Caco-2 (cell line): ENCODE results near the gene HSD17B8. TPM values are rescaled to one million over a fixed set of nuclear protein-coding genes. Genes with fewer than 3 reads are reported as not detected.

Source experiments
- BruUV-seq: library from RNA; stranded (reverse); fragments of 400-500 nt; replicated peaks from 2 replicates; lab custom pipeline; 2021; lab: Mats Ljungman, UMichigan
- CTCF ChIA-PET: fragments of 300-600 bp; sonication (Branson Sonifier 250); formaldehyde crosslinking; loops from one replicate; lab custom pipeline; 2022; ENCODE audit warnings: antibody characterized with exemption; lab: Charles Lee
- POLR2A ChIA-PET: fragments of 300-600 bp; sonication (Branson Sonifier 250); formaldehyde crosslinking; loops from one replicate; lab custom pipeline; 2022; ENCODE audit warnings: antibody characterized with exemption; lab: Charles Lee
- DNase-seq, 2 experiments: peaks; one replicate each; pipeline versions ENCODE4 v3.0.0 to v3.0.0-alpha.2; 2020 to 2022
- H3K27me3 ChIP-seq: replicated peaks from 2 replicates; pipeline ENCODE4 v1.6.0; 2011; ENCODE audit warnings: low read length; ENCODE audit not compliant: control insufficient read depth, insufficient read depth
- H3K36me3 ChIP-seq: 2 replicates; pipeline ENCODE4 v1.5.1; 2011; ENCODE audit warnings: low read length; ENCODE audit not compliant: control insufficient read depth, insufficient read depth
- H3K4me1 ChIP-seq: fragments of 250-450 bp; sonication (Bioruptor Pico); 2 replicates; pipeline ENCODE4 v1.5.1; 2020; ENCODE audit warnings: mild to moderate bottlenecking
- H3K4me3 ChIP-seq: 2 replicates; pipeline ENCODE4 v1.5.1; 2011; ENCODE audit warnings: low read depth, mild to moderate bottlenecking, control low read depth, low read length
- H3K9me3 ChIP-seq: fragments of 250-450 bp; sonication (Bioruptor Pico); 2 replicates; pipeline ENCODE4 v1.5.1; 2020; ENCODE audit warnings: mild to moderate bottlenecking, moderate library complexity
- H3K27ac Mint-ChIP-seq: one replicate; pipeline ENCODE4 v1.8.0; 2022; ENCODE audit warnings: mixed read lengths; ENCODE audit not compliant: unreplicated experiment
- H3K27me3 Mint-ChIP-seq: one replicate; pipeline ENCODE4 v1.8.0; 2022; ENCODE audit warnings: mixed read lengths; ENCODE audit not compliant: insufficient read depth, unreplicated experiment
- H3K36me3 Mint-ChIP-seq: one replicate; pipeline ENCODE4 v1.8.0; 2022; ENCODE audit warnings: mild to moderate bottlenecking, mixed read lengths; ENCODE audit not compliant: insufficient read depth, unreplicated experiment
- H3K4me1 Mint-ChIP-seq: one replicate; pipeline ENCODE4 v1.8.0; 2022; ENCODE audit warnings: low read depth, mixed read lengths; ENCODE audit not compliant: unreplicated experiment
- H3K4me3 Mint-ChIP-seq: one replicate; pipeline ENCODE4 v1.8.0; 2022; ENCODE audit warnings: mild to moderate bottlenecking, moderate library complexity, mixed read lengths; ENCODE audit not compliant: unreplicated experiment
- H3K9me3 Mint-ChIP-seq: one replicate; pipeline ENCODE4 v1.8.0; 2022; ENCODE audit warnings: mixed read lengths; ENCODE audit not compliant: unreplicated experiment
- CTCF ChIP-seq, 2 experiments: fragments of 200-600 bp in 1 of 2; IDR thresholded peaks; 1 replicate in 1 of 2; 2 replicates in 1 of 2; pipeline versions ENCODE4 v1.5.1 to v1.8.0; 2011 to 2022; ENCODE audit warnings: antibody characterized with exemption in 1 of 2, control low read depth in 1 of 2, inconsistent platforms in 1 of 2, low read depth in 1 of 2, low read length in 1 of 2, mild to moderate bottlenecking in 1 of 2, moderate library complexity in 1 of 2; ENCODE audit not compliant: insufficient read depth in 1 of 2, severe bottlenecking in 1 of 2, unreplicated experiment in 1 of 2
- intact Hi-C: fragments of 100-400 bp; cut with micrococcal nuclease; formaldehyde crosslinking; loops from one replicate; pipeline ENCODE4 v1.10.0; 2022; ENCODE audit not compliant: unreplicated experiment
- total RNA-seq: library from RNA; stranded (reverse); gene quantifications from 2 replicates; pipeline ENCODE4 v1.2.3, GENCODE V29; 2022

The HSD17B8 gene
- total RNA-seq, 1 experiment from 2014 or later, result 10.0 TPM

- Mint-ChIP-seq H3K4me1 (no peaks in the 10 kb centered on the region), H3K36me3 (no peaks in the 10 kb centered on the region), H3K9me3 (no peaks in the 10 kb centered on the region), H3K4me3 (no peak overlapping the region), H3K27ac (no peak overlapping the region), H3K27me3 (peaks cover 12% of the 10 kb centered on the region)
- Histone ChIP-seq H3K27me3 (no peaks in the 10 kb centered on the region), H3K36me3 (no peaks in the 10 kb centered on the region), H3K9me3 (no peaks in the 10 kb centered on the region), H3K4me1 (no peaks in the 10 kb centered on the region), H3K4me3 (no peak overlapping the region)
- intact Hi-C loops, result no loop called here
- ChIA-PET POLR2A (no interaction called here), CTCF (no interaction called here)
- BruUV-seq, result no TSS peak
- DNase-seq, result no peak
- TF ChIP-seq CTCF (IDR thresholded peaks at IDR 0.05; ENCODE audit: insufficient read depth in 1 of 2, low read depth in 1 of 2, low read length in 1 of 2, severe bottlenecking in 1 of 2, unreplicated experiment in 1 of 2), result no peak
These were observed 36.8 kb upstream of the HSD17B8 start for GRCh38 chr6:33167374-33168283.

GRCh38 chr6:33168284-33168601 lies 36.2 kb upstream of the HSD17B8 start:
- Histone ChIP-seq H3K27me3 (no peaks in the 10 kb centered on the region), H3K9me3 (no peaks in the 10 kb centered on the region), H3K36me3 (no peaks in the 10 kb centered on the region), H3K4me1 (no peaks in the 10 kb centered on the region), H3K4me3 (no peak overlapping the region)
- ChIA-PET POLR2A (no interaction called here), CTCF (no interaction called here)
- H3K4me3 Mint-ChIP-seq, result no peak overlapping the region
- no peaks in the 10 kb centered on the region for H3K36me3 Mint-ChIP-seq
- intact Hi-C loops, result no loop called here
- no peak for TF ChIP-seq CTCF (IDR thresholded peaks at IDR 0.05; ENCODE audit: insufficient read depth in 1 of 2, low read depth in 1 of 2, low read length in 1 of 2, severe bottlenecking in 1 of 2, unreplicated experiment in 1 of 2)
- no peaks in the 10 kb centered on the region for H3K4me1 Mint-ChIP-seq
- peaks cover 12% of the 10 kb centered on the region for H3K27me3 Mint-ChIP-seq
- no peak for DNase-seq
- no peak overlapping the region for H3K27ac Mint-ChIP-seq
- no TSS peak for BruUV-seq
- no peaks in the 10 kb centered on the region for H3K9me3 Mint-ChIP-seq

DNA sequence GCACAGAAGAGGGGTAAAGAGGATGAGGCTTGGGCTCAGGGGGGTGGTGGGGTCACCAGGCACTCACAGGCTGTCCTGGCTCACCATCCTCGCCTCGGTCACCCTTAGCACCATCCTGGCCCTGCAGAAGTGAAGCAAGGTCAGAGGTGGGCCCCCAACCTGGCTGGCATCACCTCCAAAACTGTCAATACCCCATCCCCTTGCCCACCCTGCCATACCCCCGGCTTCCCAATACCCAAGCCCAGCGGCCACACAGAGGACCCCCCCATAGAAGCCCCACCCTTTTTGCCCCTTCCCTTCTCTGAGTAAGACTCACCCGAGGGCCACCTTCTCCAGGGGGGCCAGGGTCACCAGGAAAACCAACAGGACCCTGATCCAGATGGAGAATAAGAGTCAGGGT lies 35.8 kb upstream of the HSD17B8 start:
- TF ChIP-seq CTCF (IDR thresholded peaks at IDR 0.05; ENCODE audit: insufficient read depth in 1 of 2, low read depth in 1 of 2, low read length in 1 of 2, severe bottlenecking in 1 of 2, unreplicated experiment in 1 of 2), result no peak
- CTCF ChIA-PET, result no interaction called here
- Mint-ChIP-seq H3K4me1 (no peaks in the 10 kb centered on the region), H3K4me3 (no peak overlapping the region), H3K27me3 (peaks cover 12% of the 10 kb centered on the region), H3K27ac (no peak overlapping the region), H3K9me3 (no peaks in the 10 kb centered on the region), H3K36me3 (no peaks in the 10 kb centered on the region)
- DNase-seq, result no peak
- Histone ChIP-seq H3K4me1 (no peaks in the 10 kb centered on the region), H3K9me3 (no peaks in the 10 kb centered on the region), H3K4me3 (no peak overlapping the region), H3K36me3 (no peaks in the 10 kb centered on the region), H3K27me3 (no peaks in the 10 kb centered on the region)
- intact Hi-C loops, result no loop called here
- BruUV-seq, result no TSS peak
- POLR2A ChIA-PET, result no interaction called here
